Common myeloid progenitor, CD34-positive (primary cell): ENCODE data around the gene BTG2.
"Not testable (repeated sequence)": the region's sequence is repeated elsewhere in the genome, so short reads cannot be mapped to it uniquely, and the experiment has no call there.

Experiments
- CTCF ChIA-PET: fragments of 350-600 bp; sonication (Branson Sonifier 250); formaldehyde crosslinking; loops from one replicate; lab custom pipeline; 2021; ENCODE audit warnings: antibody characterized with exemption; lab: Charles Lee
- POLR2A ChIA-PET: fragments of 350-600 bp; sonication (Branson Sonifier 250); formaldehyde crosslinking; loops from one replicate; lab custom pipeline; 2021; ENCODE audit warnings: antibody characterized with exemption; lab: Charles Lee
- DNase-seq, 3 donors: peaks; one replicate each; pipeline versions ENCODE4 v3.0.0 to v3.0.0-alpha.2; 2013
- H3K27ac ChIP-seq, 2 experiments: 1 replicate in 1 of 2; 2 replicates in 1 of 2; pipeline ENCODE4 v1.7.0; 2013; ENCODE audit warnings: inconsistent platforms in 2 of 2, low read length in 2 of 2, mild to moderate bottlenecking in 2 of 2, low read depth in 1 of 2, moderate library complexity in 1 of 2; ENCODE audit not compliant: severe bottlenecking in 2 of 2, insufficient read depth in 1 of 2, poor library complexity in 1 of 2
- H3K27me3 ChIP-seq, 5 experiments: replicated peaks in 2 of 5; 1 replicate in 3 of 5; 2 replicates in 2 of 5; pipeline versions ENCODE4 v1.6.1 to v1.7.0; 2013; ENCODE audit warnings: low read length in 4 of 5, mild to moderate bottlenecking in 2 of 5, moderate library complexity in 2 of 5, inconsistent platforms in 1 of 5; ENCODE audit not compliant: insufficient read depth in 5 of 5, control insufficient read depth in 4 of 5
- H3K36me3 ChIP-seq, 4 experiments: 1 replicate in 2 of 4; 2 replicates in 2 of 4; pipeline versions ENCODE4 v1.6.1 to v1.7.0; 2013; ENCODE audit warnings: low read length in 3 of 4, control low read depth in 1 of 4, mild to moderate bottlenecking in 1 of 4; ENCODE audit not compliant: control insufficient read depth in 4 of 4, insufficient read depth in 4 of 4
- H3K4me1 ChIP-seq, 4 experiments: 1 replicate in 3 of 4; 2 replicates in 1 of 4; pipeline versions ENCODE4 v1.6.1 to v1.7.1; 2013; ENCODE audit warnings: low read length in 3 of 4, mild to moderate bottlenecking in 3 of 4, control low read depth in 1 of 4, inconsistent platforms in 1 of 4, moderate library complexity in 1 of 4; ENCODE audit not compliant: control insufficient read depth in 4 of 4, insufficient read depth in 4 of 4; ENCODE audit errors: control extremely low read depth in 1 of 4
- H3K4me3 ChIP-seq, 7 experiments: 1 replicate in 4 of 7; 2 replicates in 3 of 7; pipeline versions ENCODE4 v1.5.1 to v1.7.0; 2013; ENCODE audit warnings: mild to moderate bottlenecking in 7 of 7, low read length in 6 of 7, moderate library complexity in 6 of 7, inconsistent platforms in 2 of 7, low read depth in 2 of 7, control low read depth in 1 of 7; ENCODE audit not compliant: insufficient read depth in 4 of 7, control insufficient read depth in 1 of 7; ENCODE audit errors: extremely low read depth in 1 of 7
- H3K9me3 ChIP-seq, 5 experiments: 1 replicate in 4 of 5; 2 replicates in 1 of 5; pipeline versions ENCODE4 v1.6.1 to v1.7.1; 2013; ENCODE audit warnings: low read length in 4 of 5, mild to moderate bottlenecking in 2 of 5, inconsistent platforms in 1 of 5, low read depth in 1 of 5, moderate library complexity in 1 of 5; ENCODE audit not compliant: control insufficient read depth in 4 of 5, insufficient read depth in 2 of 5; ENCODE audit errors: control extremely low read depth in 1 of 5
- WGBS: methylation state at CpG from one replicate; pipeline ENCODE4 v1.1.5; 2013; ENCODE audit not compliant: insufficient coverage; 5-methylcytosine and 5-hydroxymethylcytosine counted together

Gene BTG2

DNA sequence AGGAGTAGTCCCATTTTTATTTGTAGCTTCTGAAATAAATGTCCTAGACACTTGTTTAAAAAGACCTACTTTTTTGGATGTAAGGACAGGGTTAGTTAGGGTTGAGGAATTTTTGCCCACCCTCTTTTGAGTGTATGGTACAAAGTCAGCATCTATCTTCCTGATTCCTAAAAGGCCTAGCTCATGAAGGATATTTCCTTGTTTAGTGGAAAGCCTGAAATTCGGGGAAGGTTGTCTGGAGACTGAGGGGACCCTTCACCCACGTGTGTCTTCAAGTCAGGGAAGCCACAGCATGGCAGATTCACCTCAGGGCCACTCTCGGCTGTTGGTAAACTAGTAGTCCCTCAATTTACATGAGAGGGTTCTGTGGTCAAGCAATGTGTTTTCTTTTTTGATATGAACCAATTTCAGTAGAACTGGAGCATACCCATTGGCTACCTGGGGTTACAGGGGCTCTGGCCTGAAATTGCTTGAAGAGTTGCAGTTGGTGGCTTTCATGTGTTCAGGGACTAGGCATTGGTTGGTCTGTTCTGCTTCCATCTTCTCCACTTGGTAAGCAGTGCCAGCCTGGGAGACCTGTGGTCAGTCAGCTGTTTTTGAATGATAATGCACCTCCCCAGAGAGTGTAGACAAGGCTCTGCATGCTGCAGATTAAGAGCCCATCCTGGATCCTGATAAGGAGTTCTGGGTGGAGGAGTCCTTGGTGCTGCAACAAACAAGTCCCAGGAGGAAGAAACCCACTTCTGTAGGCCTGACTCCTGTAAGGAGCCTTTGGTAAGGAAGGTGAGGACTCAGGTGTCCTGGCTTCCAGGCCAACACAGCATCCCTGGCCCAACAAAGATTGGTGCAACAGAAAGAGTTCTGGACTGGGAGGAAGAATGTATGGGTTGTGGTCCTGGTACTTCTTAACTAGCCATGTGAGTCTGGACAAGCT lies 6.3 kb downstream of the BTG2 start:
- peaks cover 17 to 63% (median 43%) of the 10 kb centered on the region in 4 experiments for H3K4me1 ChIP-seq
- H3K9me3 ChIP-seq, result no peaks in the 10 kb centered on the region
- DNase-seq, result peak; percentile 58 to 82 (median 62)
- no peaks in the 10 kb centered on the region for H3K27me3 ChIP-seq
- POLR2A ChIA-PET, result interaction anchor here (6.8 to 8.8 kb wide), 2 partner anchors 9 to 14 kb away, joined by 81 to 121 read pairs; no protein-coding TSS in a partner anchor
- CTCF ChIA-PET, result interaction anchor here (0.8 to 14.0 kb wide), 7 partner anchors 11 to 45 kb away, joined by 3 to 268 read pairs (median 134); no protein-coding TSS in a partner anchor
- WGBS, result 95% methylated on average over 3 of the region's 3 CpGs
- H3K27ac ChIP-seq, result no peak overlapping the region
- H3K36me3 ChIP-seq, result peaks cover 6 to 37% (median 9%) of the 10 kb centered on the region in 4 experiments
- no peak overlapping the region for H3K4me3 ChIP-seq

DNA sequence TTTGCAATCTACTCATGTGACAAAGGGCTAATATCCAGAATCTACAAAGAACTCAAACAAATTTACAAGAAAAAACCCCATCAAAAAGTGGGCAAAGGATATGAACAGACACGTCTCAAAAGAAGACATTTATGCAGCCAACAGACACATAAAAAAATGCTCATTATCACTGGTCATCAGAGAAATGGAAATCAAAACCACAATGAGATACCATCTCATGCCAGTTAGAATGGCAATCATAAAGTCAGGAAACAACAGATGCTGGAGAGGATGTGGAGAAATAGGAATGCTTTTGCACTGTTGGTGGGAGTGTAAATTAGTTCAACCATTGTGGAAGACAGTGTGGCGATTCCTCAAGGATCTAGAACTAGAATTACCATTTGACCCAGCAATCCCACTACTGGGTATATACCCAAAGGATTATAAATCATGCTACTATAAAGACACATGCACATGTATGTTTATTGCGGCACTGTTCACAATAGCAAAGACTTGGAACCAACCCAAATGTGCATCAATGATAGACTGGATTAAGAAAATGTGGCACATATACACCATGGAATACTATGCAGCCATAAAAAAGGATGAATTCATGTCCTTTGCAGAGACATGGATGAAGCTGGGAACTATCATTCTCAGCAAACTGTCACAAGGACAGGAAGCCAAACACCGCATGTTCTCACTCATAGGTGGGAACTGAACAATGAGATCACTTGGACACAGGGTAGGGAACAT lies 8.9 kb downstream of the BTG2 start:
- H3K27me3 ChIP-seq, H3K27ac ChIP-seq, POLR2A ChIA-PET, DNase-seq, H3K4me3 ChIP-seq, H3K9me3 ChIP-seq: not testable (repeated sequence)
- peaks cover 0 to 13% (median 6%) of the 10 kb centered on the region in 4 experiments for H3K36me3 ChIP-seq
- no CpG with 5 or more reads among the region's 4 CpGs for WGBS
- peaks cover under 1 to 51% (median 26%) of the 10 kb centered on the region in 4 experiments for H3K4me1 ChIP-seq
- CTCF ChIA-PET, result interaction anchor here (9.7 to 14.0 kb wide), 4 partner anchors 8 to 44 kb away, joined by 134 to 268 read pairs (median 180); no protein-coding TSS in a partner anchor

DNA sequence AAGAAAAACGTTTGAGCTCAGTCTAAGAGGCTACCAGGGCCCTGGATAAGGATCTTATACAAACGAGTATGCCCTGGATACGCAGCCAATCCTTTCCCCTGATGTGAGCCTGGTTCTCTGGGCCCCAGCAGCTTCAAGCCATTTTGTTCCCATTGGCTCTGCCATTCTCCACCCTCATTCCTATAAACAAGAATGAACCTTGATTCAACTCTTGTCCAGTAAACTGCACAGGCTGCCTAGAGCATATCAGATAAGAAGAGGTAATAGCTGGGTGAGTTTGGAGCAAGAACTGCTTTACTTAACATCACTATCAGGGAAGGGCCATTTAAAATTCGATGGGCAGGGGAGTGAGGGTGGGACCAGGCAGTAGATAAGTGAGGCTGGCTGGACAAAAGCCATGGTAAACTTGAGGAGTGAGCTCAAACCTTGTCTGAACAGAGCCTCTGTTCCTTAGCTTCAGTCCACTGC lies 11.3 kb downstream of the BTG2 start:
- H3K27me3 ChIP-seq, result no peaks in the 10 kb centered on the region
- no peak for DNase-seq
- POLR2A ChIA-PET, result interaction anchor here (1.0 to 2.7 kb wide), 4 partner anchors 10 to 41 kb away, joined by 3 to 26 read pairs (median 4); partner anchors contain the start of gene BTG2
- H3K36me3 ChIP-seq, result no peaks in the 10 kb centered on the region
- WGBS, result 66% methylated on average over 4 of the region's 4 CpGs
- H3K4me1 ChIP-seq, result peaks cover 11 to 56% (median 40%) of the 10 kb centered on the region in 4 experiments
- H3K9me3 ChIP-seq, result no peaks in the 10 kb centered on the region
- no peak overlapping the region for H3K27ac ChIP-seq
- no peak overlapping the region for H3K4me3 ChIP-seq
- CTCF ChIA-PET, result interaction anchor here (0.8 to 14.0 kb wide), 7 partner anchors 7 to 48 kb away, joined by 3 to 268 read pairs (median 5); partner anchors contain the start of gene BTG2

DNA sequence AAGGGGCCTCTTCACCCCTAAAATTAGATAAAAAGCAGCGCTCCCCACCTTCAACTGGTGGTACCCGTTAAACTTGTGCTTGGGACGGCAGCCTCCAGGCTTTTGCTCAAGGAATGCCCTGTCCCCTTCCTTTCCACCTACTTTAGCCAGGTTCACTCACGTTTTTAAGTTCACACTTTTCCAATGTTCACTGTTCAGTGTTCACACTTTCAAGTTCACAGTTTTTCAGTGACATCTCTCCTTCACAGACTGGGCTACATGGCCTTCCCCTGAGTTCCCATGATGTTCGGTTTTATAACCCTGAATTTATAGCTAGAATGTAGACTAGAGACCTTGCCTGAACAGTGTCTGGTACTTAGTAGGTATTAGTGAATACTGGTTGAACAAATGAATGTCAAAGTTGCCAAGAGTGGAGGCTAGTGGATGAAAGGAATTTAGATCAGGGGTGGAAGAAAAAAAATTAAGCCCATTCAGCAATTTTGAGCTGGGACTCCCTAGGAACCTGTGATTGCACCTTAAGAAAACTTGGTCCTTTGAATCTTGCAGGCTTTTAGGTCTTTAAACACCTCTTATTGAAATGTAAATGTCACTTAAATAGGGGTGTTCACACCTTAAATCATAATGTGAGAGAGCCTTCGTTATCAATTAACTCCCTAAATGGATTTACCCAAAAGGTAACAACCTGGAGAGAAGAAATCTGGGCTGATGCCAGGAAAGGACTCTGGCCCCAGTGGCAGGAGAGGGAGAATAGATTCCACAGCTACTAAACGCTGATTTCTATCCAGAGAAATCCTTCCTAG lies 12.3 kb downstream of the BTG2 start:
- CTCF ChIA-PET, result interaction anchor here (0.9 to 14.0 kb wide), 7 partner anchors 8 to 51 kb away, joined by 3 to 268 read pairs (median 4); partner anchors contain the start of gene BTG2
- Histone ChIP-seq H3K4me1 (peaks cover 18 to 61% (median 46%) of the 10 kb centered on the region in 4 experiments), H3K27ac (no peak overlapping the region), H3K36me3 (no peaks in the 10 kb centered on the region), H3K4me3 (no peak overlapping the region), H3K27me3 (no peaks in the 10 kb centered on the region), H3K9me3 (no peaks in the 10 kb centered on the region)
- no peak for DNase-seq
- WGBS, result 94% methylated on average over 6 of the region's 7 CpGs
- POLR2A ChIA-PET, result interaction anchor here (2.7 kb wide), 1 partner anchor 11 kb away, joined by 26 read pairs; the partner anchor contains the start of gene BTG2

DNA sequence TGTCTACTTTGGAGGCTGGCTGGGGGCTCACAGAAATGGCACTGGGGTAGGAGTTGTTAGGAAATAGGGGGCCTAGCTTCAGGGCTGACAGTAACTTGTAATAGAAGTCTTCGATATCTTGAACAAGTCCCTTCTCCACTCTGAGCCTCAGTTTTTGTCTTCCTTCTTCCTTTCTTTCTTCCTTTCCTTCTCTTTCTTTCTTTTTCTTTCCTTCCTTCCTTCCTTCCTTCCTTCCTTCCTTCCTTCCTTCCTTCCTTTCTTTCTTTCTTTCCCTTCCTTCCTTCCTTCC lies 12.9 kb downstream of the BTG2 start:
- DNase-seq, result no peak
- no peak overlapping the region for H3K4me3 ChIP-seq
- H3K36me3 ChIP-seq, result no peaks in the 10 kb centered on the region
- H3K9me3 ChIP-seq, result no peaks in the 10 kb centered on the region
- POLR2A ChIA-PET, result interaction anchor here (2.7 kb wide), 1 partner anchor 12 kb away, joined by 26 read pairs; the partner anchor contains the start of gene BTG2
- CTCF ChIA-PET, result interaction anchor here (0.9 to 14.0 kb wide), 7 partner anchors 9 to 51 kb away, joined by 3 to 268 read pairs (median 4); partner anchors contain the start of gene BTG2
- H3K27me3 ChIP-seq, result no peaks in the 10 kb centered on the region
- 100% methylated on average over 1 of the region's 1 CpG for WGBS
- no peak overlapping the region for H3K27ac ChIP-seq
- H3K4me1 ChIP-seq, result peaks cover 19 to 64% (median 49%) of the 10 kb centered on the region in 4 experiments
